Dermis blood vessel endothelial cell (primary cell): ENCODE data around the gene CEBPB. TPM values are rescaled to one million over a fixed set of nuclear protein-coding genes. Genes with fewer than 3 reads are reported as not detected.
"Not testable (repeated sequence)": the region's sequence is repeated elsewhere in the genome, so short reads cannot be mapped to it uniquely, and the experiment has no call there.

Experiments
- DNase-seq: peaks from one replicate; pipeline ENCODE4 v3.0.0; 2010
- total RNA-seq: library from RNA; depleted of rRNA; stranded (reverse); fragments of >200 nt; gene quantifications from 2 replicates; pipeline ENCODE4 v1.2.3, GENCODE V29; 2014

CEBPB gene
- total RNA-seq, result 18.4 and 29.1 TPM in 2 replicates

GRCh38 chr20:50190251-50191064, at the start of gene CEBPB:
TSS of gene CEBPB (plus strand) at chr20:50190830. CDS start at chr20:50191034, 204 bp downstream.
- DNase-seq, result peak; percentile 89

- DNase-seq, result no peak
These were observed 49.5 kb upstream of the CEBPB start for GRCh38 chr20:50141018-50141675.

GRCh38 chr20:50141811-50142561, 48.6 kb upstream of the CEBPB start:
- DNase-seq, result peak; percentile 84

- DNase-seq, result no peak
These were observed 47.8 kb upstream of the CEBPB start for GRCh38 chr20:50142812-50143211.

GRCh38 chr20:50144362-50144761, 46.3 kb upstream of the CEBPB start:
- DNase-seq, result peak; percentile 62

GRCh38 chr20:50145566-50145965, 45.1 kb upstream of the CEBPB start:
- no peak for DNase-seq

GRCh38 chr20:50146214-50146613, 44.4 kb upstream of the CEBPB start:
- no peak for DNase-seq

GRCh38 chr20:50146732-50147662, 43.6 kb upstream of the CEBPB start:
- DNase-seq, result peak; percentile 84

- no peak for DNase-seq
These were observed 41.0 kb upstream of the CEBPB start for GRCh38 chr20:50149481-50150254.

- DNase-seq, result no peak
These were observed 39.4 kb upstream of the CEBPB start for GRCh38 chr20:50151034-50151743.

- DNase-seq, result peak; percentile 56
These were observed 38.1 kb upstream of the CEBPB start for GRCh38 chr20:50152394-50153152.

GRCh38 chr20:50153153-50153499, 37.5 kb upstream of the CEBPB start:
- DNase-seq, result no peak

GRCh38 chr20:50153500-50154377, 36.9 kb upstream of the CEBPB start, which contains the start of gene PEDS1:
TSS of gene PEDS1 (minus strand) at chr20:50153723. CDS start at chr20:50153637, 86 bp downstream.
- peak; percentile 93 for DNase-seq

GRCh38 chr20:50161494-50161893, 29.1 kb upstream of the CEBPB start:
- not testable (repeated sequence) for DNase-seq

- DNase-seq, result no peak
These were observed 26.9 kb upstream of the CEBPB start for GRCh38 chr20:50163570-50164317.

- DNase-seq, result peak; percentile 100
These were observed 24.7 kb upstream of the CEBPB start for GRCh38 chr20:50165684-50166554.

- peak; percentile 92 for DNase-seq
These were observed 21.3 kb upstream of the CEBPB start for GRCh38 chr20:50169329-50169823.
